ENCODE measurements around the gene TRIO.

Gene TRIO

DNA sequence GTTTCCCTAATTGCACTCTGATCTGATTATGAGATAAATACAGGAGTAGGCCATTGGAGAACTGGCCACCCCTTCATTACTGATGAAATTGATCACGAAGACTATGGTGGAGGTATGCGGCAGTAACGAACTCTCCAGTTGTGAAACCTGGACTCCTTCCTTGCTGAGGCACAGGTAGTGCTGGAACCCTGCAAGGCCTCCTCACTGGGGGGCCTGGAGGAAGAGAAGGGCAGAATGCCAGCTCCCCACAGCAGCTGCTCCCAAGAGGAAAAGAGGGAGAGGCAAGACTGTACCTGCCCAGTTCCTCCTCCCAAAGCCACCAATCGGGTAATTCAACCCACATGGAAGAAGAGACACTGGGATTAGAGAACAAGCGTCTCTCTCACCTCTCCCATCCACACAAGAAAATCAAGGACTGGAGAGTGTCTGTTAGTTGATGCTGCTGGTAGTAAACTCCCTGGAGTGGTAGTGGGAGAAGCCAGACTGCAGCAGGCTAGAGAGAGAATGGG, 19.1 kb upstream of the TRIO start:
- H3K4me1 ChIP-seq = no peaks in the 10 kb centered on the region
- no peak for DNase-seq
- H3K27me3 ChIP-seq = no peaks in the 10 kb centered on the region
- H3K36me3 ChIP-seq = no peaks in the 10 kb centered on the region
- intact Hi-C loops (cut with DNase I; ENCODE audit: low total_unique reads) = no loop called here
- H3K4me3 ChIP-seq = no peak overlapping the region
- H3K27ac ChIP-seq = no peak overlapping the region
- H3K9me3 ChIP-seq = no peaks in the 10 kb centered on the region
- TF ChIP-seq, protein P1, sequence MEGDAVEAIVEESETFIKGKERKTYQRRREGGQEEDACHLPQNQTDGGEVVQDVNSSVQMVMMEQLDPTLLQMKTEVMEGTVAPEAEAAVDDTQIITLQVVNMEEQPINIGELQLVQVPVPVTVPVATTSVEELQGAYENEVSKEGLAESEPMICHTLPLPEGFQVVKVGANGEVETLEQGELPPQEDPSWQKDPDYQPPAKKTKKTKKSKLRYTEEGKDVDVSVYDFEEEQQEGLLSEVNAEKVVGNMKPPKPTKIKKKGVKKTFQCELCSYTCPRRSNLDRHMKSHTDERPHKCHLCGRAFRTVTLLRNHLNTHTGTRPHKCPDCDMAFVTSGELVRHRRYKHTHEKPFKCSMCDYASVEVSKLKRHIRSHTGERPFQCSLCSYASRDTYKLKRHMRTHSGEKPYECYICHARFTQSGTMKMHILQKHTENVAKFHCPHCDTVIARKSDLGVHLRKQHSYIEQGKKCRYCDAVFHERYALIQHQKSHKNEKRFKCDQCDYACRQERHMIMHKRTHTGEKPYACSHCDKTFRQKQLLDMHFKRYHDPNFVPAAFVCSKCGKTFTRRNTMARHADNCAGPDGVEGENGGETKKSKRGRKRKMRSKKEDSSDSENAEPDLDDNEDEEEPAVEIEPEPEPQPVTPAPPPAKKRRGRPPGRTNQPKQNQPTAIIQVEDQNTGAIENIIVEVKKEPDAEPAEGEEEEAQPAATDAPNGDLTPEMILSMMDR (IDR thresholded peaks at IDR 0.05) = no peak

DNA sequence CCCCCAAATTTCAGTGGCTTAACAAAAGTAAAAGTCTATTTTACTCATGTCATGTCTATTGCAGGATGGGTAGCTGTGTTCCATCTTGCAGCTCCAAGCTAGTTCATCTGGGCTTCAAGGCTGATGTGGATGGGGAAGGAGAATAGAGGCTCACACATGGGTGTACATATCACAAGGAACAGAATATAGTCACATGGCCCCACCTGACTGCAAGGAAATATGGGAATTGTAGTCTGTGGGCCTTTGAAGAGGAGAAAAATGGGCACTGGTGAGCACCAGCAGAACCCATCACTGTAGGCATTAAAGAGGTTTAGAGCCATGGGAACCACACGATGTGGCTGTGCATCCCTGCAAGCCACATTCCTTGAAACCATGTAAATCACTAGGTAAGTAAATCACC, 17.9 kb upstream of the TRIO start:
- no peaks in the 10 kb centered on the region for H3K4me1 ChIP-seq
- H3K36me3 ChIP-seq = no peaks in the 10 kb centered on the region
- DNase-seq = no peak
- H3K4me3 ChIP-seq = no peak overlapping the region
- TF ChIP-seq, protein P1 (IDR thresholded peaks at IDR 0.05) = no peak
- H3K27me3 ChIP-seq = no peaks in the 10 kb centered on the region
- H3K27ac ChIP-seq = no peak overlapping the region
- no peaks in the 10 kb centered on the region for H3K9me3 ChIP-seq
- intact Hi-C loops (cut with DNase I; ENCODE audit: low total_unique reads) = no loop called here

DNA sequence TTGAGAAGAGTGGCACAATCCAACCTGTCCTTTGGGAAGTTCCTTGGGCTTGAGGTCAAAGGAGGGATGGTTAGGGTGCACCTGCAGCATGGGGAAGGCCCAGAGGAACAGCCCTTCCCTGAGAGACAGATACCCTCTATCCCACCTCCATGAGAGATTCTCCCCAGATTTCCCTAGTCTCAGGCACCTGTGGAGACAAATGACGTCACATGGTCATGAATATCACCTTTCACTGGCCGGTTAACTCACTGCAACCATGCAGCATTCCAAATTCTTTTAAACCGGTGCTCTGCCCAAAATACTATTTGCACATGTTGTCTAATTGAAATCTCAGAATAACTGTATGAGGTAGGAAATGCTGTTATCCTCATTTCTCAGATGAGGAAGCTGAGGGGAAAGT, 15.6 kb upstream of the TRIO start:
- DNase-seq = no peak
- Histone ChIP-seq H3K27ac (no peak overlapping the region), H3K27me3 (no peaks in the 10 kb centered on the region), H3K4me3 (no peak overlapping the region), H3K9me3 (no peaks in the 10 kb centered on the region), H3K36me3 (no peaks in the 10 kb centered on the region), H3K4me1 (no peaks in the 10 kb centered on the region)
- TF ChIP-seq, protein P1 (IDR thresholded peaks at IDR 0.05) = no peak
- intact Hi-C loops (cut with DNase I; ENCODE audit: low total_unique reads) = no loop called here

DNA sequence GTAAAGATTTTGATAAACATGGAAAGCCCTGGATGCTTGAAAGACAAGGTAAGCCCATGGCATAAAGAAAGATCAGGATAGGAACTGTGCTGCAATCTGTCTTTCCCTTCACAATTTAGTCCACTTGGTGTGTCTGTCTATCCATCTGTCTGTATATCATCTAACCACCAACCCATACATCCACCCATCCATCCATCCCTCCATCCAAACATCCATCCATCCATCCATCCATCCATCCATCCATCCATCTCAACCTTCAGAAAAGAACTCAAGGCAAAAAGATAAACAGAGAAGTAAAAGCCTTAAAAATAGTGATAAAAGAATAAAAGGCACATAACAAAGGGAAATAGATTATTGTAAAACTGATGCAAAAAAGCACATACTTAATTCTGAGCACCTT, 15.1 kb upstream of the TRIO start:
- no peak for DNase-seq
- H3K9me3 ChIP-seq = no peaks in the 10 kb centered on the region
- H3K27ac ChIP-seq = no peak overlapping the region
- no peaks in the 10 kb centered on the region for H3K4me1 ChIP-seq
- no peaks in the 10 kb centered on the region for H3K36me3 ChIP-seq
- H3K4me3 ChIP-seq = no peak overlapping the region
- TF ChIP-seq, protein P1 (IDR thresholded peaks at IDR 0.05) = no peak
- no peaks in the 10 kb centered on the region for H3K27me3 ChIP-seq
- intact Hi-C loops (cut with DNase I; ENCODE audit: low total_unique reads) = no loop called here

DNA sequence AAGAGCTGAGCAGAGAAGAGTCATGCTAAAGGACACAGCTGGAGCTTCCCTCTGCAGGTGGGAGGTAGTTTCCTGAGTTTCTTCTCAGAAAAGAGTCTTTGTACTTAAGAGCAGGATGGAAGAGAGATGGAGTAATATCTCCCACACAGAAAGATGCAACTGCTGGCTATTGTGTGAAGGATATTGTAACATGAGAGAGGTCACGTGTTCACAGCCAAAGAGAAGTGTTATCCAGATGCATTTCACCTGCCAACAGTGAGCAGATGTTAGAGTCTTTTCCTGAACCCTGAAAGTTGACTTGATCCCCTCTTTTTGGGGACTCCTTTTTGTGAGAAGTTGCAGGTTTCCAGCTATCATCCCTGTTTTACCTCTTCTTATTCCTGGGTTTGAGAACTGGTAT, 14.0 kb upstream of the TRIO start:
- Histone ChIP-seq H3K4me1 (no peaks in the 10 kb centered on the region), H3K27ac (no peak overlapping the region), H3K9me3 (no peaks in the 10 kb centered on the region), H3K36me3 (no peaks in the 10 kb centered on the region), H3K4me3 (no peak overlapping the region), H3K27me3 (no peaks in the 10 kb centered on the region)
- no peak for DNase-seq
- TF ChIP-seq, protein P1 (IDR thresholded peaks at IDR 0.05) = no peak
- intact Hi-C loops (cut with DNase I; ENCODE audit: low total_unique reads) = no loop called here
